ENCODE measurements around the gene CHRNA7. TPM values are rescaled to one million over a fixed set of nuclear protein-coding genes. Genes with fewer than 3 reads are reported as not detected.

The CHRNA7 gene
- total and polyA plus RNA-seq, 2 of the 8 experiments (the other 6 are each of a cell fraction or from before 2014, with no cell fraction given), result 7.5 to 11.0 TPM

- no peak for TF ChIP-seq CHD7 (IDR thresholded peaks at IDR 0.05; ENCODE audit: insufficient replicate concordance, low read length)
- no peak for TF ChIP-seq RXRA (IDR thresholded peaks at IDR 0.05; ENCODE audit: insufficient read depth, low read depth, low read length)
- no peak for TF ChIP-seq CTCF (IDR thresholded peaks at IDR 0.05; ENCODE audit: control extremely low read depth in 1 of 3, insufficient read depth in 1 of 3, low read depth in 1 of 3, low read length in 3 of 3)
- TF ChIP-seq SAP30 (IDR thresholded peaks at IDR 0.05; ENCODE audit: insufficient read depth, insufficient replicate concordance, low read length), result no peak
- no peak for TF ChIP-seq MAX (IDR thresholded peaks at IDR 0.05)
- no peak for TF ChIP-seq CHD2 (IDR thresholded peaks at IDR 0.05; ENCODE audit: low read length)
- TF ChIP-seq BCL11A (IDR thresholded peaks at IDR 0.05; ENCODE audit: low read depth in 2 of 2, low read length in 2 of 2), result no peak
Observed at GRCh38 chr15:32099956-32100684, 69.8 kb downstream of the CHRNA7 start (continued).

Measured in H1 (cell line).